ENCODE data around the gene MTRF1.

DNA sequence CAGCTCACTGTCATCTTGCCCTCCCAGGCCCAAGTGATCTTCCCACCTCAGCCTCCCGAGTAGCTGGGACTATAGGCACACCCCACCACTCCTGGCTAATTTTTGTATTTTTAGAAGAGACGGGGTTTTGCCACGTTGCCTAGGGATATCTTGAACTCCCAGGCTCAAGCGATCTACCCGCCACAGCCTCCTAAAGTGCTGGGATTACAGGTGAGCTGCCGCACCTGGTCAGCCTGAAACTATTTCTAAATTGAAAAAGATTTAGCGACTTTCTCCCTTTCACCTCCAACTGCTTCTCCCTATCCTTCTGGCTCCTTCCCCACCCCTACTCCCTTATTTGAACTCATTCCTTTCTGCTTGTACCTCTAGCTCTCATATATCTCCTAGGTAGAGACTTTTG, 27.9 kb upstream of the MTRF1 start:
- TF ChIP-seq DACH1 (IDR thresholded peaks at IDR 0.05; ENCODE audit: partially characterized antibody) (no peak), PTBP1 (IDR thresholded peaks at IDR 0.05; ENCODE audit: low read depth, low read length) (no peak), JUNB (CRISPR knock-in tag; conservative IDR thresholded peaks at IDR 0.05) (no peak)
